Myocyte (in vitro differentiated cells): ENCODE results near the gene SEC22A. TPM values are rescaled to one million over a fixed set of nuclear protein-coding genes. Genes with fewer than 3 reads are reported as not detected.

ENCODE experiments used
- DNase-seq: peaks from one replicate; pipeline ENCODE4 v3.0.0-alpha.2; 2012; ENCODE audit warnings: low read depth
- total RNA-seq: library from RNA; depleted of rRNA; stranded (reverse); fragments of >200 nt; gene quantifications from 2 replicates; pipeline ENCODE4 v1.2.3, GENCODE V29; 2014

Gene SEC22A
- total RNA-seq, 1 donor from 2014 or later = 25.1 TPM

DNA sequence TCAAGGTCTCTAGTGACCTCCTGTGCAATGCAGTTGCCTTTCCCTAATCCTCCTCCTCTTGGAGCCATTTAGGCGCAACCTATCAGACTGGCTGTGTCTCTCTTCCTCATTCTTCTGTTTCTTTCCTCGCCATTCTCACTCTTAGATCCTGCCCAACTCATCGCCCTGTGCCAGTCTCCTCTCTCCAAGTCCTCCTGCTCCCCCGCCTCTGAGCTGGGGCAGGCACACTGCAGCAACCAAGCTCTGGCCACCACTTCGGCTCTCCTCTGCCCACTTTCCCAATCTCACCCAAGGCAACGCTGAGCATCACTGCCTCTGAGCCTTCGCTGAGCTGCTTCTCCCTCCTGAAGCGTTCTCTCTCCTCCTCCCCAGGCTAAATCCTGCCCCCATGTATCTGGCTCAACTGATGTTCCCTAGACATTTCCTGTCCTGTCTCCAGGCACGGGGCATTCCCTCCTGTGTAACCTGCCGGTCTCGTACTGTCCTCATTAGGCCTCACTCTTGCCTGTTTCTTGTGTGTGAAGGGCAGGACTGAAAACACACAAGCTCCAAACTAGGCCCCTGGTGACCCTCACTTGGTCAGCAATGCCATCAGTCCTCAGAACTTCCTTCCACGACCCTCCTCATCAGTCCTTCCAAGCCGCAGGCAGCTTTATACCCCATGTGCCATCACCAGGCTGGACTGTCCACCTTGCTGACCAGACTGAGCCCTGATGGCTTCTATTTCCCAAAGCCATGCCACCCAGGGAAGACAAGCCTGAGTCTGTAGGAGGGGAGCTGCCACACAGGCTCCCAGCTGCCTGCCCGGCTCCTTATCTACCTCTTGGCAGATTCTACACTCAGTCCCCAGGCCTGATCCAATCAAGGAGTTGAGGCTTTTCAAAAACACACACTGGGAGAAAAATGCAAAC lies 85.6 kb downstream of the SEC22A start:
- no peak for DNase-seq

DNA sequence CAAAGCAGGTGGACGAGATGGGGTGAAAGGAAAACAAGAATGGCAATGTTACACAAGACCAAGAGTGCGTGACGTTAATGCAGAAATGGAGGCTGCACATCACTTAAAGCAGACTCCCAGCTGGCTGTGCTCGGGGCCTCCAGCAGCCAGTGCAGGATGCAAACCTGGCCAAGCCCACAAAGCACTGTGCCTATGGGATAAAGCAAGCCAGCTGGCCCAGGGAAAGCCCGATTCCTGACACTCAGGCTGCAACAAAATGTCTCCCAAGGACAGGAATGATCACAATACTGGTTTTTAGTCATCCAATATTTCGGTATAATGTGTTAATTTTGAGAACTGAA lies 86.2 kb downstream of the SEC22A start:
- no peak for DNase-seq

DNA sequence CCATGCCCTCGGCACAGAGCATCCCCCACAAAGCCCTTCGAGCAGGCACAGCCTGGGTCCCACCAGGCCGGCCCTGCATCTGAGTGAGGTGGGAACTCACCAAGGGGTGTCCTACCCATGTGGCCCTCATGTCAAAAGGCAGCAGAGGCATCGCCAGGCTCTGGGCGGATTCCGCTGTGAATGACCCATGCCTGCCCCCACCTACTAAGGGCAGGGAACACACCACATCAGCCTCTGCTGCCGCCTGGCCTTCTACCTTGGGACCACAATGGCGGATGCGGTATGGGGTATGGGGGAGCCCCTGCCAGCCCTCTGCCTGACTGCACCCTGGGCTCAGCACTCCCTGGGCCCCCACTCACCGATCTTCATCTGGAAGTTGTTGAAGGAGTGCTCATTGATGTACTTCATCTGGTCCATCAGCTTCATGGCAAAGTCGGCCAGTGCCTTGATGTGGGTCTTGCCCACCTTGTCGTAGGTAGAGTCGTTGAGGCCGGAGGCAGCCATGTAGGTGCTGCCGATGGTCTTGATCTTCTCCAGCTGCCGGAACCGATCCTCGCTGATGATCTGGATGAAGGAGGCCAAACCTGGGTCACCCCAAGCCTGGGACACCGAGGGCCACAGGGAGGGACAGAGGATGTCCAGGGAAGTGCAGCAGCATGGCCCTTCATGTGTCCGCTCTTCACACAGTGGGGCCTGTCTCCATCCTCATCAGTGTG lies 87.8 kb downstream of the SEC22A start:
- DNase-seq = no peak

DNA sequence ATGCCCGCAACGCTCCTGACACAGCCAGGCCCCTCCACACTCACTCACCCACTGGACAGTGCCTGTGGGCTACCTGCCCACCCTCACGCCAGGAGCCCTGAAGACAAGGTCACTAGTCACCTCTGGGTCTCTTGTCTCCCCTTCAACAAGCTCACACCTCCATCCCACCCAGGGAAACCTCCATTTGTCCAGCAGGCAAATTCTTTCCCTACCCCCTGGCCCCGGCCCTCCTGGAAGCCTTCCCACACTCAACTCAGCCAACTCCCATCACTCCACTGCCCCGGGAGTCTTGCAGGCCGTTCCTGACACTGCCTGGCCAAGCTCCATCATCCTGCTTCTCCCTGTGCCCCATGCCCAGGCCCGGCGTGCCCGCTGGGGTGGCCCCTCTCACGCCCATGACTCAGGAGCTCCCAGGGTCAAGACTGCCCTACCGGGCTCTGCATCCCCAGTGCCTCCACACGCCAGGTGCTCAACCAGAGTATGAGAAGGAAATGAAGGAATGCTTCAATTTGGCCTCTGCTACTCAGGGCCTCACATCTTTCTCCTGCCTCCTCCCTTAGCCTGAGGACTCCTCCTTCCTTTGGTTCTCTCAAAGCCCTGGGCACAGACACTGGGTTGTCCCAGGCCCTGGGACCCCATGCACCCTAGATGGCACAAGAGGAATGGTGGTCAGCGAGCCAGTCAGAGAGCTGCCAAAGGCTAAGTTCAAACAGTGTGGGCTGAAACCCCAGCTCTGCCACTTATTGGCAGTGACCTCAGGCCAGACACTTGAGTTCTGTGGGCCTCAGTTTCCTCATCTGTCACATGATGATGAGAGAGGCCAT lies 88.6 kb downstream of the SEC22A start:
- DNase-seq = no peak

DNA sequence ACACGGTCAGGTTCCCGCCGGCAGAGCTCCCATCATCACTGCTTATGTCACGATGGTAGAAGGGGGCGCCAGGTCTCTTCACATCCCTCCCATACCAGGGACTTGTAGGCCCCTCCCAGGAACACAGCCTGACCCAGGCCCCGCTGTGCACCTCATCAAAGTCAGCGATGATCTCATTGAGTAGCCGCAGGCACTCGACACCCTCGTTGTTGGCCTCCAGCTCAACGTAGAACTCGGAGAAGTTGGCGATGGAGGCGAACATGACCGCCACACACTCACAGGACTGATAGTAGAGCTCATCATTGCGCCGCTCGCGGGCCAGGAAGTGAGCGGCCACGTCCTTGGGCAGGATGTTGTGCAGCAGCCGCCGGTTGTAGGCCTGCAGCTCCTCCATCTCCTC lies 89.2 kb downstream of the SEC22A start:
- DNase-seq = no peak

DNA sequence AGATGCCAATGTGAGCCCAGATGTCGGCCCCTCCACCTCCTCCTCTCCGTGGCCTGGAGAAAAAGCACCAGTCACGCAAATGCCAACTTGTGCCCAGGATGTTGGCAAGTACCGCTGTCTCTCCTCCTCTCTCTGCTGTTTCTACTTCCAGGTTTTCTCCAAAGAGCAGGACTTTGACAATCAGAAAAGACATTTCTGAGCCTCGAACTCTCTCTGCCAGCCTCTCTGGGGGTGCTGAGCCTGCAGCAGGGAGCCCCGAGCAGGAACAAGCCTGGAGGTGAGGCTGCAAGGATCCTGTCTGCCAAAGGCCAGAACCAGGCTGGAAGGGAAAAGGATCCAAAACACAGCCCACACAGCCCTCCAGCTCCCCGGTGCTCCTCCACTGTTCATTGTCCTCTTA lies 89.7 kb downstream of the SEC22A start:
- DNase-seq = no peak

DNA sequence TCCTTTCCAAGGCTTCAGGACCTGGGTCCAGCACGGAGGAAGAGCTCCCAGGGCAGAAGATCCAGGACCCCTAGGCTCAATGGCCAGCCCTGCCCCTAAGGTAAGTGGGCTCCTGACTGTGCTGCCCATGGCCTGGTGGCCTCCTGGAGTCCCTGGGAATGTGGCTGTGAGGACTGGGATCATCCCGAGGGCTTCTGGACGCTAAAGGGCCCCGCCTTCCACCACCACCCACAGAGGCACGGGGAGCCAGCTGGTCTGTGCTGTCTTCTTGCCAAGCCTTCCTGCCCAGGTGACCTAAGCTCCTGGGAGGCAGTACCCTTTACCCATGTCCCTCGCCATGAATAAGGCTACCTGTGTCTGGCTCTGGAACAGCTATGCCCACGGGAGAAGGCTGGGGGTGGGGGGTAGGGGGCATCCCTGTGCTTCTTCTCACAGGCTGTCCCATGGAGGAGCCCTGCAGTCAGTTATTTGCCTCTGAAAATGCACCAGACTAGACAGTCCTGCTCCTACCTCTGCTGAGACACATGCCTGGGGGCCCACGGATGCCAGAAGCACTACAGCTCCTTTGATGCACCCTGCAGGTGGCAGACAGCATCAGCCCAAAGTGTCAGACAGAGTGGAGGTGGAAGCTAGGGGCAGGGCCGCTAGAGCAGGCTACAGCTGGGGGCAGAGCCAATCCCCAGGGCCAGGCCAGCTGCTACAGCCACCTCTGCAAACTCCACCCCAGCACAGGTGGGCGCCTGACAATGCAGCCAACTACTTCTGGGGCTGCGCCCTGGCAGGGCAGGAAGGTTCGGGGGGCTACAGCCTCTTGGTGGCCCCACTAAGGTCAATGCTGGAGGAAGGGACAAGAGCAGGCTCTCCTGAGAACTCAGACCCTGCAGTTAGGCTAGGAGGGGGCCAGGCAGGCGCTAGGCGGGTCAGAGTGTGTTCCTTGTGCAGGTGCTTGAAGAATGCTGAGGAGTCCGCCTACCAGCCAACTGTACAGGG lies 90.9 kb downstream of the SEC22A start:
- DNase-seq = no peak

DNA sequence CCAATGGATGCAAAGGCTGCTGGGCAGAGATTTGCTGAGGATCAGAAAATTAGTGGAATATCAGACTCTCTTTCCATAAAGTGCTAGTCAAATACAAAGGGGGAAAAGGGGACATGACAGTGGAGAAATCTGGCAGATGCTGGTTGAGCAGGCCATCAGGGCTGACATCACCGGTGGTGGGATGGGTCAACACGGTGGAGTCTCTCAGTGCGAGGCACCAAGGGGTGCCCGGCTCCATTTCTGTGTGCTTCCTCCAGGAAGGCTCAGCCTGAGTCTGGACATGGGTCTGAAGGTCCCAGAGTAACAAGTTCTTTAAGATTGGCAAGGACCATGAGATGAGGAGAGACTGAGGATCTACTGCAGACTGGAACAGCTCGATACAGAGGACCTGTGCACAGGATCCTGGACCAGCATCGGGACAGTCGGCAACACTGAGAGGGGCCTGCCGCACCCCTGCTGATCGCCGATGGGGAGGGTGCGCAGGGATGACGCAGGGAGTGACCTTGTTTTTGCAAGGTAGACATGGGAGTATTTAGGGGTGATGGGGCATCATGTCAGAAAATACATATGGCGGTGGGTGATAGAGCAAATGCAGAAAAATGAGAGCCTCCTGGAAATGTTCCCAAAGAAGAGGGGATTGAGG lies 92.7 kb downstream of the SEC22A start:
- no peak for DNase-seq

DNA sequence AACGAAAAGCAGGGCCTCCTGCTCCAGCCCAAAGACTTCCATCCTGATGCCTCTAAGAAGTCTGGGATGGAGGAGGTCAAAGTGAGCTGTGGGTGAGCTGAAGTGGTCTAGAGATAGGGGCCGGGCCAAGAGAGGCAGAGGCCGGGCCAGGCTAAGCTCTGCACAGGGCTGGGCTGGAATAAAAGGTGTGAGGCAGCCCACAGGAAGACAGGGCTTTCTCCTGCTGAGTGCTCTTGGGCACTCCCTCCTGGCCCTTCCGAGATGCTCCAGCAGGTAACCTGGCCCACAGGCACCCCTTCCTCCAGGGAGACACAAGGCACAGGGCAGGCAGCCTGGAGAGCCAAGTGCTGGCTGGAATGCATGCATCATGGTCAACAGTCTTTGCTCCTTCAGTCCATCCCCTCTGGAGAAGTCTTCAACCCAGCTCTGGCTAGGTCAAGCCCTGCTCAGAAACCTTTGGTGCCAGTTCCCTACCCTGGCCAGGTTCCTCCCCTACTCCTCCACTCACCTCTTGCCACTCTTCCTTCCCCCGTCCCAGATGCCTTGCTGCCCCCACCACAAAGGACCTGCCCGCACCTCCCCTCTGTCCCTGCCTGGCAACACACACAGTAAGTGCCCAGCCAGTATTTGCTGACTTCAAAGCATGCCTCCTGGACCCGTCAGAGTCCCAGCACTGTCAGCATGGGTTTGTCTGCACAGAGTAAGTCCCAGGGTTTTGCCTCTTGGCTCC lies 93.6 kb downstream of the SEC22A start:
- no peak for DNase-seq

DNA sequence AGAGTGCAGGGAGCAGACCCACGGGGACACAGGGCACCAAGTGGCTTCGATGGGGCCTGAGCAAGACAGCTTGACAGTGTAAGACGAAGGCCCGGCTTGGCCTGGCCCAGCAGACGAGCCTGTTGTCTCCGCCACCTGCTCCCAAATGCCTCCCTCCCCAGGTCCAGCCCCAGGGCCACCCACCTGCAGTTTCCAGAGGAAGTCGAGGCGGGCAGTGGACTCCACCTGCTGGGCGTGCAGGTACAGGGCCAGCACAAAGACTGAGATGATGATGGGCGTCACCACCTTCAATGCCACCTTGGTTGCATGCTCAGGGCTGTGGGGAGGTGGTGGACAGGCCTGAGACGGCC lies 94.1 kb downstream of the SEC22A start:
- no peak for DNase-seq

DNA sequence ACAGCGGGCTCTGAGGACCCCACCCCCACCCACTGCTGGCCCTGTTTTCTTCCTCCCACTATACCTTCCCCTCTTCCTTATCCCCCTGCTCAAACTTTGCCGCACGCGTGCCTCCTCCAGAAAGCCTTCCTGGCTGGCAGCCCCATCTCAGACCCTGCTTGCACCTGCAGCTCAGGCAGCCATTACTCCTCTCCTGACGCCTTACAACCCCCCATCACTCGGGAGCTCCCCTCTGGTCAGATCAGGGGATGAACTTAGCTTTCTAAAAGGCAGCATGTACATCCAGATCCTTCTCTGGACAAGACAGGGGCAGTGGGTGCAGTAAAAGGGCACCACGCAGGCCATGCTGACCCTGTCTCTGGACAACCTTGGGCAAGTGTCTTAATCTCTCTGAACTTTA lies 94.5 kb downstream of the SEC22A start:
- no peak for DNase-seq

DNA sequence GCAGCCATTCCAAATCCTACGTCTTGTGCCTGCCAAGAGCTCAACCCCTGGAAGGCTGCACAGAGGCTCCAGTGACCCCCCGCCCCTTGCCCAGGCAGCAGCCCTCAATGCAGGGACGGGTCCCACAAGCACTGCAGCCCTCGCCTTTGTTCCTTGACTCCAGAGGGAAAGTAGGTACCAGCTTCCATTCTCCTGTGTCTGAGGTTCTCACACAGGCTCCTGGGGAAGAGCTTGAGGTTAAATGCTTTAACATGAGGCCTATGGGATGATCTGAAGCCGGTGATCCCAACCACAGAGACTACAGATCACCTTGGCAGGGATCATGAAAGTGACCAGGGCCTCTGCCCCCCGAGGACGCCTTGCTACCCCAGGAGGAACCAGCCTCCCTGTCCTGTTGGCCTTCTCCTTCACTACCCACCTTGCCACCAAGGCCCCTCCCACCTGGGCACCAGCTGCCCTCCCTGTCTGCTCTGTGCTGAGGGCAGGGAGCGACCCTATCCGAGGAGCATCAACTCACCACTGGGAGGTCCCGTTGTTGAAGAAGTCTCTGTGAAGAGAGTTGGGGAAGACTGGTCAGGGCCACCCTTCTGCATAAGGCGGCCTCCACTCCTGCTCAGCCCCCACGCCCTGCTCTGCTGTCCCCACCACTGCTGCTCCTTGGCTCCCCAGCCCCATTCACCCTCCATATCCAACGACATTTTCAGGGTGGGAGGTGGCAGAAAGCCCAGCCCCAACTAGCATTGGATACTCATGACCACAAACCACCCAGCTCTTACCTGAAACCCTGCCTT lies 95.3 kb downstream of the SEC22A start:
- no peak for DNase-seq

DNA sequence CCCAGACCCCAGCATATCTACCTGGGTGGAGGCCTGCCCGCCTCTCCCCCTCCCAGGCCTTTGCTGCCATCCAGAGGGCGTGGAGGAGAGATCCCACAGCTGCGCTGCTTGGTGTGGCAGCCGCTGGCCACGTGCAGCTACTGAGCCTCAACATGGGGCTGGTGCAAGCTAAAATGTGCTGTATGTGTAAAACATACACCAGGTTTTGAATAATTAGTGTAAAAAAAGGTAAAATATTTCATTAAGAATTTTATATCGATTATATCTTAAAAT lies 95.8 kb downstream of the SEC22A start:
- no peak for DNase-seq

DNA sequence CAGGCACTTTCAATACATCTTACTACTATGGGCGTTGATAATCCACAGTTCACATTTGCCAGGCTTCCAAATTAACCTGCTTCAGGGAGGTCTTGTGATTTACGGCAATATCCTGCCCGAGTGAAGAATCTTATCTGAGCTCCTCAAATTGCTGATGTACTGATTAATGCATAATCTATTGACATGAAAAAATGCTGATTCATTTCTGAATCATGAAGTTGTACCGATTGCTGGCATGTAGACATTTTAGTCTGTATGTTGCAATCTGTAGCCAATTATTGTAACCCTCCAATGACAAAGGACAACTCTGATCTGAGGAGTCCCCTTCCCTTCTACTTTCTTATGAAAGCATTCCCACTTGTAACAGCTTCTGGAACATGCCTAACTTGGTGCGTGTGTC lies 97.2 kb downstream of the SEC22A start:
- no peak for DNase-seq

DNA sequence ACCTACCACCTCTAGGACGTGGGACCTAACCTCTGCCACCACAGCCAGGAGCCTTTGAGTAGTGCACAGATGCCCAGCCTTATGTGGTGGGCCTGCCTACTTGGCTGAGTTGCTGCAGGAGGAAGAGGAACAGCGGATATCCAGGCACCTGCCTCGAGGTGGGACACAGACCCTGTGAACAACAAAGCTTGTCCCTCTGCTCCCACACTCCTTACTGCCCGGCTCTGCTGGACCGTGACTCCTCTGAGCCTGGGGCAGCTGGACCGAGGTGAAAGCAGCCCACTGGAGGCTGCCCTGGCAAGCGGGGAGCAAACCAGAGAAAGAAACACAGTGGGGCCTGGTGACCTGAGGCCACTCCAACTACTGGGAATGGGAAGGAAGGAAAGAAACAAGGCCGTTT lies 97.8 kb downstream of the SEC22A start:
- no peak for DNase-seq

DNA sequence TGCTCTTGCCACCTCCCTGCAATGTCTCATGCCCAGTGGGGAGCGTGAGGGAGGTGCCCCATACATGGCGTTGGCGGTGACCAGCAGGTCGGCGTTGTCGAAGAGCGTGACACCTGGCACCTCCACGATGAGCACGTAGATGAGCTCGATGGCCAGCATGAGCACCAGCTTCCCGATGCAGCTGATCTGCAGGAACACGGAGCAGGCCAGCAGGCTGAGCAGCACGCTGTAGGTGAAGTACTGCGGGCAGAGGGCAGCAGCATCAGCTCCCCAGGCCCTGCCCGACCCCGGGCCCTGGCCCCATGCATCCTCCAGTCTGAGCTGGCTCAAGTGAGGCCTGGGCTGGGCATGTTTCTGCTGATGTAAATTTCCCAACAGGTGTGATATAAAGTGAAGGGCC lies 98.3 kb downstream of the SEC22A start:
- no peak for DNase-seq

DNA sequence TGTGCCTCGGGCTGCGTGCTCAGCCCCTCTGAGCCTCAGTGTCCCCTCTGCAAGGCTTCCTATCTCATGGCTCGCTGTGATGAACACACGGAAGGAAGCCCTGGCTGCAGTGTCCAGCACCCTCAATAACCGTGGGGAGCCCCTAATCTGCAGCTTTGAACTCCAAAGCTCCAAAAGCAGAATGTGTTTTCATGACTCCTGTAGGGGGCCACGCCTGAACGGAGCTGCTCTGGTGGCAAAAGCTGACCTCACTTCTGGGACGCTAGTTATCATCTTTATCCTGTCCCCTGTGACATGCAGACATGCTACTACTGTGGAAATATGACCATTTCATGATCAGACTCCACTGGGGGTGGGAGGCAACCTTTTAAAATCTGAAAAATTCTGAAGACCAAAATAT lies 98.8 kb downstream of the SEC22A start:
- no peak for DNase-seq

DNA sequence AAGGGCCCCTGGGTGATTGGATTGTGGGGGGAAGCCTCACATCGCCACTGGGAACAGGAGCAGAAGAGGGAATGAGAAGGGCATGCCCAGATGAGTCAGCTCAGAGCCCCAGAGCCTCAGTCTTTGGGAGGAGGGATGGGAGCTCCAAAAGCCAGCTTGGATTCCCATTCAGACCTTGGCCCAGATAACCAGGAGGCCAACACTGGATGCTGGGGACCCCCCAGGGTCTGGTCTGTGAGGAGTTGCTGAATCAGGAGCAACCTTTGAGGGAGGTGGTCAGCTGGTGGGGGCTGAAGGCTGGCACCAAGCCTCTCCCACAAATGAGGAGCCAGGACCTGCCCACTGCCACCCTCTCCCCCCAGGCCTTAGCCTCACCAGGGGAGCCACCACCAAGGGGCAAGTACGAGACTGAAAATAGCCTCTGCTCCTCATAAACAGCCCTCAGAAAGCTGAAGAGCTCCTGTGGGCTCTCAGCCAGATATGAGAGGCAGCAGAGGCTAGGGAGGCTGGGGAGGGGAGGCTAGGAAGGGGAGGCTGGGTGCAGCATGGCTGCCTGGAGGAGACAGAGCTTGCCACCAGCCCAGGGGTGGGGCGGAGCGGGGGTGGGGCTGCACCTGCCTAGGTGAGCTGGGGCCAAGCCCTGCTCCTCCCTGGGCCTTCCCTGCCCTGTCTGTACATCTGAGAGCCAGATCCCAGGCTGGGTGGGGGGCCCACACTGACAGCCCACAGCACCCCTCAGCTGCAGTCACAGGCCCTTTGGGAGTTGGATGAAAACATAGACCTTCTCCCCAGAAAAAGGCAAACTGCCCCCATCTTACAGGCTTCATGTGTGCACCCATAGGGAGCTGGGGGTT lies 99.8 kb downstream of the SEC22A start:
- DNase-seq = no peak
